ENCODE results near the gene OPN4. TPM values are rescaled to one million over a fixed set of nuclear protein-coding genes. Genes with fewer than 3 reads are reported as not detected.

OPN4 gene
- total and polyA plus RNA-seq, 2 donors (not counting 3 experiments of a cell fraction or from before 2014, with no cell fraction given) = not detected

- BruUV-seq (replicated peaks) = no TSS peak
- dilution Hi-C loops (cut with MboI; ENCODE audit: extremely low pct_ligation_motif_present, low sequenced_read_pairs) (no loop called here), intact Hi-C loops (cut with micrococcal nuclease) (no loop called here)
- H3K4me3 ChIP-seq (replicated peaks in 1 of 3; ENCODE audit: insufficient read depth in 1 of 3, low read depth in 1 of 3, low read length in 3 of 3) = no peak overlapping the region
- no peaks in the 10 kb centered on the region for H3K79me2 ChIP-seq (ENCODE audit: control insufficient read depth, insufficient read depth, low read length)
- no peaks in the 10 kb centered on the region for H3K27me3 ChIP-seq (ENCODE audit: control insufficient read depth in 2 of 2, insufficient read depth in 2 of 2, low read length in 2 of 2)
- no peaks in the 10 kb centered on the region for H3K9me3 ChIP-seq (replicated peaks; ENCODE audit: control insufficient read depth, insufficient read depth, low read length)
- H3K4me2 ChIP-seq (ENCODE audit: insufficient read depth, low read length) = no peak overlapping the region
- CTCF ChIA-PET = interaction anchor here (1.2 kb wide), 1 partner anchor 28 kb away, joined by 4 read pairs; no protein-coding TSS in a partner anchor
- TF ChIP-seq POLR2A (IDR thresholded peaks at IDR 0.05; ENCODE audit: low read depth, low read length) = no peak
- TF ChIP-seq, protein P1, sequence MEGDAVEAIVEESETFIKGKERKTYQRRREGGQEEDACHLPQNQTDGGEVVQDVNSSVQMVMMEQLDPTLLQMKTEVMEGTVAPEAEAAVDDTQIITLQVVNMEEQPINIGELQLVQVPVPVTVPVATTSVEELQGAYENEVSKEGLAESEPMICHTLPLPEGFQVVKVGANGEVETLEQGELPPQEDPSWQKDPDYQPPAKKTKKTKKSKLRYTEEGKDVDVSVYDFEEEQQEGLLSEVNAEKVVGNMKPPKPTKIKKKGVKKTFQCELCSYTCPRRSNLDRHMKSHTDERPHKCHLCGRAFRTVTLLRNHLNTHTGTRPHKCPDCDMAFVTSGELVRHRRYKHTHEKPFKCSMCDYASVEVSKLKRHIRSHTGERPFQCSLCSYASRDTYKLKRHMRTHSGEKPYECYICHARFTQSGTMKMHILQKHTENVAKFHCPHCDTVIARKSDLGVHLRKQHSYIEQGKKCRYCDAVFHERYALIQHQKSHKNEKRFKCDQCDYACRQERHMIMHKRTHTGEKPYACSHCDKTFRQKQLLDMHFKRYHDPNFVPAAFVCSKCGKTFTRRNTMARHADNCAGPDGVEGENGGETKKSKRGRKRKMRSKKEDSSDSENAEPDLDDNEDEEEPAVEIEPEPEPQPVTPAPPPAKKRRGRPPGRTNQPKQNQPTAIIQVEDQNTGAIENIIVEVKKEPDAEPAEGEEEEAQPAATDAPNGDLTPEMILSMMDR (IDR thresholded peaks at IDR 0.05; ENCODE audit: extremely low read depth in 1 of 2, insufficient read depth in 1 of 2, low read depth in 1 of 2, low read length in 2 of 2) = no peak
- no peak for TF ChIP-seq MYC (IDR thresholded peaks at IDR 0.05; ENCODE audit: low read depth, low read length)
- no peak overlapping the region for H3K9ac ChIP-seq (replicated peaks; ENCODE audit: extremely low read depth, insufficient read depth, low read length)
- POLR2A ChIA-PET = no interaction called here
- DNase-seq (ENCODE audit: low read depth, low spot score) (no peak), FAIRE-seq (no peak)
- H2AFZ ChIP-seq (ENCODE audit: low read depth, low read length) = no peak overlapping the region
- no peak overlapping the region for H3K27ac ChIP-seq (ENCODE audit: insufficient read depth, low read depth, low read length)
- no peaks in the 10 kb centered on the region for H4K20me1 ChIP-seq (replicated peaks; ENCODE audit: control insufficient read depth, extremely low read depth, insufficient read depth, low read length)
- H3K4me1 ChIP-seq (ENCODE audit: control insufficient read depth, extremely low read depth, insufficient read depth, low read length) = no peaks in the 10 kb centered on the region
- no peaks in the 10 kb centered on the region for H3K9me1 ChIP-seq (replicated peaks; ENCODE audit: control insufficient read depth, extremely low read depth, insufficient read depth, low read length)
- H3K36me3 ChIP-seq (ENCODE audit: control insufficient read depth in 2 of 2, extremely low read depth in 1 of 2, insufficient read depth in 2 of 2, low read length in 2 of 2) = no peaks in the 10 kb centered on the region
These were observed 40.4 kb upstream of the OPN4 start for GRCh38 chr10:86613905-86614304.

DNA sequence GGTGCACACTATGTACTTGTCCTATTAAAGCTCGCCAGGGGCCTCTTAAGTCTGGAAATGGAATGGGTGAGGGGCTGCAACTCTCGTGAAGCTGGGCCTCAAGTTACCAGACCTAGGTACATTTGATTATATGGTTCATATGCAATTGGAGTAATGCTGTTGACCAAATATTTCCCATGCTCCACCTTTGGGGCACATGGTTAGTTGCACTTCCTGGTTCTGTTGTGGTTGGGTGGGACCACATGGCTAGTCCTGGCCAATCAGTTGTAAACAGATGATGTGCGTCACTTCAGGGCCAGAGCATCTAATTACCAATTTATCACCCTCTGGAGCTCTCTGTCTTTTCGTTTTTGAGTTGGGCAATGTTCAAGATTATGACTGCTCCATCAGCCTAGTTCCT lies 39.5 kb upstream of the OPN4 start:
- intact Hi-C loops (cut with micrococcal nuclease) = no loop called here
- no peak overlapping the region for H2AFZ ChIP-seq (ENCODE audit: low read depth, low read length)
- H3K4me1 ChIP-seq (ENCODE audit: control insufficient read depth, extremely low read depth, insufficient read depth, low read length) = no peaks in the 10 kb centered on the region
- ChIA-PET CTCF (no interaction called here), POLR2A (no interaction called here)
- no peaks in the 10 kb centered on the region for H4K20me1 ChIP-seq (replicated peaks; ENCODE audit: control insufficient read depth, extremely low read depth, insufficient read depth, low read length)
- no peak overlapping the region for H3K4me2 ChIP-seq (ENCODE audit: insufficient read depth, low read length)
- H3K4me3 ChIP-seq (replicated peaks in 1 of 3; ENCODE audit: insufficient read depth in 1 of 3, low read depth in 1 of 3, low read length in 3 of 3) = no peak overlapping the region
- no peak overlapping the region for H3K9ac ChIP-seq (replicated peaks; ENCODE audit: extremely low read depth, insufficient read depth, low read length)
- no peaks in the 10 kb centered on the region for H3K9me1 ChIP-seq (replicated peaks; ENCODE audit: control insufficient read depth, extremely low read depth, insufficient read depth, low read length)
- H3K9me3 ChIP-seq (replicated peaks; ENCODE audit: control insufficient read depth, insufficient read depth, low read length) = no peaks in the 10 kb centered on the region
- no TSS peak for BruUV-seq (replicated peaks)
- dilution Hi-C loops (cut with MboI; ENCODE audit: extremely low pct_ligation_motif_present, low sequenced_read_pairs) = no loop called here
- H3K27me3 ChIP-seq (ENCODE audit: control insufficient read depth in 2 of 2, insufficient read depth in 2 of 2, low read length in 2 of 2) = no peaks in the 10 kb centered on the region
- no peak overlapping the region for H3K27ac ChIP-seq (ENCODE audit: insufficient read depth, low read depth, low read length)
- H3K79me2 ChIP-seq (ENCODE audit: control insufficient read depth, insufficient read depth, low read length) = no peaks in the 10 kb centered on the region
- FAIRE-seq (no peak), DNase-seq (ENCODE audit: low read depth, low spot score) (no peak)
- TF ChIP-seq MYC (IDR thresholded peaks at IDR 0.05; ENCODE audit: low read depth, low read length) (no peak), FOS (IDR thresholded peaks at IDR 0.05; ENCODE audit: borderline replicate concordance, insufficient read depth, low read length) (no peak), GATA2 (IDR thresholded peaks at IDR 0.05; ENCODE audit: insufficient read depth, insufficient read length, low read depth, low read length) (no peak), EZH2 (IDR thresholded peaks at IDR 0.05; ENCODE audit: borderline replicate concordance, low read depth, low read length, severe bottlenecking) (no peak), POLR2AphosphoS5 (IDR thresholded peaks at IDR 0.05; ENCODE audit: insufficient read depth, low read depth, low read length) (no peak), POLR2A (IDR thresholded peaks at IDR 0.05; ENCODE audit: low read depth, low read length) (no peak), JUN (IDR thresholded peaks at IDR 0.05; ENCODE audit: borderline replicate concordance, insufficient read depth, insufficient read length, low read depth) (no peak)
- TF ChIP-seq, protein P2, sequence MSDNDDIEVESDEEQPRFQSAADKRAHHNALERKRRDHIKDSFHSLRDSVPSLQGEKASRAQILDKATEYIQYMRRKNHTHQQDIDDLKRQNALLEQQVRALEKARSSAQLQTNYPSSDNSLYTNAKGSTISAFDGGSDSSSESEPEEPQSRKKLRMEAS (IDR thresholded peaks at IDR 0.05; ENCODE audit: insufficient read depth, insufficient read length) = no peak
- TF ChIP-seq, protein P1 (IDR thresholded peaks at IDR 0.05; ENCODE audit: extremely low read depth in 1 of 2, insufficient read depth in 1 of 2, low read depth in 1 of 2, low read length in 2 of 2) = no peak
- H3K36me3 ChIP-seq (ENCODE audit: control insufficient read depth in 2 of 2, extremely low read depth in 1 of 2, insufficient read depth in 2 of 2, low read length in 2 of 2) = no peaks in the 10 kb centered on the region

Measured in endothelial cell of umbilical vein (primary cell).